ENCODE results near the gene DNPH1.

DNA sequence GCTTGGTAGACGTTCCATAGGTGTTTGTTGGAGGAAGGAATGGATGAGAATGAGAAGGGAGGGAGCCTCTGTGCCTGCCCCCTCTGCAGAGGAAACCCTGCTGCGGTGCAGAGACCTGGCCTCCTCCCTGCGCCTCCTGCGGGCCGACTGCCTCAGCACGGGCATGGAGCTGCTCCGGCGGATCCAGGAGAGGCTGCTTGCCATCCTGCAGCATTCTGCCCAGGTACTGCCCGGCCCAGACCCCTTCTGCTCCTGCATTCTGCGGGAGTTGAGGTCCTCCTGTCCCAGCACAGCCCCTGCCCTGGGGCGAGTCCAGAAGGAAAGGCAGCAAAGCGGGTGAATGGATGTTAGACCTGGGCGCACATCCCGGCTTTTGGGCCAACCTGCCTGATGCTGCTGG, 6.1 kb downstream of the DNPH1 start:
- TF ChIP-seq, protein P1, sequence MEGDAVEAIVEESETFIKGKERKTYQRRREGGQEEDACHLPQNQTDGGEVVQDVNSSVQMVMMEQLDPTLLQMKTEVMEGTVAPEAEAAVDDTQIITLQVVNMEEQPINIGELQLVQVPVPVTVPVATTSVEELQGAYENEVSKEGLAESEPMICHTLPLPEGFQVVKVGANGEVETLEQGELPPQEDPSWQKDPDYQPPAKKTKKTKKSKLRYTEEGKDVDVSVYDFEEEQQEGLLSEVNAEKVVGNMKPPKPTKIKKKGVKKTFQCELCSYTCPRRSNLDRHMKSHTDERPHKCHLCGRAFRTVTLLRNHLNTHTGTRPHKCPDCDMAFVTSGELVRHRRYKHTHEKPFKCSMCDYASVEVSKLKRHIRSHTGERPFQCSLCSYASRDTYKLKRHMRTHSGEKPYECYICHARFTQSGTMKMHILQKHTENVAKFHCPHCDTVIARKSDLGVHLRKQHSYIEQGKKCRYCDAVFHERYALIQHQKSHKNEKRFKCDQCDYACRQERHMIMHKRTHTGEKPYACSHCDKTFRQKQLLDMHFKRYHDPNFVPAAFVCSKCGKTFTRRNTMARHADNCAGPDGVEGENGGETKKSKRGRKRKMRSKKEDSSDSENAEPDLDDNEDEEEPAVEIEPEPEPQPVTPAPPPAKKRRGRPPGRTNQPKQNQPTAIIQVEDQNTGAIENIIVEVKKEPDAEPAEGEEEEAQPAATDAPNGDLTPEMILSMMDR (IDR thresholded peaks at IDR 0.05) = no peak
- TF ChIP-seq FOSL2 (IDR thresholded peaks at IDR 0.05) (no peak), FOSL2 (CRISPR knock-in tag; IDR thresholded peaks at IDR 0.05) (no peak), CBX8 (IDR thresholded peaks at IDR 0.05) (no peak), POLR2A (IDR thresholded peaks at IDR 0.05; ENCODE audit: low read length) (no peak), CHD2 (IDR thresholded peaks at IDR 0.05; ENCODE audit: low read length, partially characterized antibody) (no peak), SMC3 (IDR thresholded peaks at IDR 0.05) (no peak), MYC (IDR thresholded peaks at IDR 0.05; ENCODE audit: borderline replicate concordance, low read length) (no peak), POLR2AphosphoS2 (conservative IDR thresholded peaks at IDR 0.05; ENCODE audit: low read length) (no peak), MAFK (IDR thresholded peaks at IDR 0.05; ENCODE audit: partially characterized antibody) (no peak)
- TF ChIP-seq, protein P2, sequence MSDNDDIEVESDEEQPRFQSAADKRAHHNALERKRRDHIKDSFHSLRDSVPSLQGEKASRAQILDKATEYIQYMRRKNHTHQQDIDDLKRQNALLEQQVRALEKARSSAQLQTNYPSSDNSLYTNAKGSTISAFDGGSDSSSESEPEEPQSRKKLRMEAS (IDR thresholded peaks at IDR 0.05) = no peak
